GM21526 (cell line): ENCODE measurements around the gene PRKN.
"Not testable (repeated sequence)": the region's sequence is repeated elsewhere in the genome, so short reads cannot be mapped to it uniquely, and the experiment has no call there.

Experiments
- ATAC-seq: cut with Tn5 transposase; IDR thresholded peaks from one replicate; pipeline ENCODE4 v1.9.1; 2021; ENCODE audit warnings: moderate library complexity; ENCODE audit not compliant: unreplicated experiment, low FRiP score

Gene PRKN

GRCh38 chr6:161503570-161503969 lies 1224.0 kb downstream of the PRKN start:
- ATAC-seq: no peak

DNA sequence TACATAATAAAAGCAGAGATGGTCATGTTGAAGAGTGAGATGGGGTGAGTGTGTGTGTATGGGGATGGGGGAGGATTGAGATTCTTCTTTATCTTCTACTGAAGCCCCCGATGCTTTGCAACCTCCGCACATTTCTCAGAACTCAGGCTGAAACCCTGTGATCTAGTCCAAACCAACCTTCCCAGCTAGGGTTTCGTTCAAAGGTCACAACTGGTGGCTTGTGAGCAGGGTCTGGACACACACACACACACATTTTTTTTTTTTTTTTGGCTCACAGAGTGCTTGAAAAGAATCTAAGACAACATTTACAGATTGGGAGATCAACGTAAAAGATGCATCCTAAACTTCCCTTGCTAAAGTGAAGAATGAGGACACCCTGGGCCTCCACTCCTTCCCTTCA lies 1228.7 kb downstream of the PRKN start:
- no peak for ATAC-seq

DNA sequence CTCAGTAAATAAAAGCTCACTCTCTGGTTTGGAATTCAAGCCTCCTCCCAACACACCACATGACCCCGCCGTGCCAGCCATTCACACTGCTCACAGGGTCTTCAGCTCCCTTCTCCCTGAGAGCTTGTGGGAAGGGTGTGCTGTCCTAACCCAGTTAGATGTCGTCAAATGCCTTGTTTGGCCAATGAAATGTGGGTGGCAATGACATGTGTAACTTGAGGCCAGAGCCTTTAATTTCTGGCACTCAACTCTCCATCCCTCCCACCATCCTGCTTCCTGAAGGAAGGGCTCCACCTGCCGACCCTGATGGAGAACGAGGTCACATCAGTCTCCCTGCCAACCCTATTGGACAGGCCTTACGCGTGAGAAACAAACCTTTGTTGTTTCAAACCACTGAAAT lies 1229.2 kb downstream of the PRKN start:
- no peak for ATAC-seq

DNA sequence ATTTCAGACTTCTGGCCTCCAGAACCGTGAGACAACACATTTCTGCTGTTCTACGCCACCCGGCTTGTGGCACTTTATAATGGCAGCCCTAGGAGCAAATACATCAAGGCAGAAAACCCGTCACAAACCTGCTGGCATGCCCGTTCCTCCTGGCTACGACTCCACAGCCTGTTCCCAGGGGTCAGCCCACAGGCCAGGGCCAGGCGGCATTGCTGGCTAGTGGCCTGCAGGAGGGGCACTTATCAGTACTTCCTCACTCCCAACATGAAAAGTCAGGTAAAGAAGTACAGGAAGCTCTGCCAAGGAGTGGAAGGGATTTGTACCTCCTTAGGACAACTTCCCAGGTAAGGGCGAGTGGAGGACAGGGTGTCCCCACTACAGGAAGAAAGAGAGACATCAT lies 1230.6 kb downstream of the PRKN start:
- no peak for ATAC-seq

DNA sequence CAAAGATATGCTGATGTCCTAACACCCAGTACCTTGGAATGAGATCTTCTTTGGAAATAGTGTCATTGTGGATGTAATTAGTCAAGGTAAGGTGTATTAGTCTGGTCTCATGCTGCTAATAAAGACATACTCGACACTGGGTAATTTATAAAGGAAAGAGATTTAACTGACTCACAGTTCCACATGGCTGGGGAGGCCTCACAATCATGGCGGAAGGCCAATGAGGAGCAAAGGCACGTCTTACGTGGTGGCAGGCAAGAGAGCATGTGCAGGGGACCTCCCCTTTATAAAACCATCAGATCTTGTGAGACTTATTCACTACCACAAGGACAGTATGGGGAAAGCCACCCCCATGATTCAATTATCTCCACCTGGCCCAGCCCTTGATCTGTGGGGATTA lies 1231.3 kb downstream of the PRKN start:
- not testable (repeated sequence) for ATAC-seq

GRCh38 chr6:161494566-161494965 lies 1233.0 kb downstream of the PRKN start:
- no peak for ATAC-seq

GRCh38 chr6:161493576-161494118 lies 1233.9 kb downstream of the PRKN start:
- no peak for ATAC-seq

GRCh38 chr6:161489626-161490306 lies 1237.8 kb downstream of the PRKN start:
- ATAC-seq: no peak

GRCh38 chr6:161487694-161488093 lies 1239.9 kb downstream of the PRKN start:
- ATAC-seq: no peak

- no peak for ATAC-seq
Observed at GRCh38 chr6:161487217-161487531, 1240.4 kb downstream of the PRKN start.

DNA sequence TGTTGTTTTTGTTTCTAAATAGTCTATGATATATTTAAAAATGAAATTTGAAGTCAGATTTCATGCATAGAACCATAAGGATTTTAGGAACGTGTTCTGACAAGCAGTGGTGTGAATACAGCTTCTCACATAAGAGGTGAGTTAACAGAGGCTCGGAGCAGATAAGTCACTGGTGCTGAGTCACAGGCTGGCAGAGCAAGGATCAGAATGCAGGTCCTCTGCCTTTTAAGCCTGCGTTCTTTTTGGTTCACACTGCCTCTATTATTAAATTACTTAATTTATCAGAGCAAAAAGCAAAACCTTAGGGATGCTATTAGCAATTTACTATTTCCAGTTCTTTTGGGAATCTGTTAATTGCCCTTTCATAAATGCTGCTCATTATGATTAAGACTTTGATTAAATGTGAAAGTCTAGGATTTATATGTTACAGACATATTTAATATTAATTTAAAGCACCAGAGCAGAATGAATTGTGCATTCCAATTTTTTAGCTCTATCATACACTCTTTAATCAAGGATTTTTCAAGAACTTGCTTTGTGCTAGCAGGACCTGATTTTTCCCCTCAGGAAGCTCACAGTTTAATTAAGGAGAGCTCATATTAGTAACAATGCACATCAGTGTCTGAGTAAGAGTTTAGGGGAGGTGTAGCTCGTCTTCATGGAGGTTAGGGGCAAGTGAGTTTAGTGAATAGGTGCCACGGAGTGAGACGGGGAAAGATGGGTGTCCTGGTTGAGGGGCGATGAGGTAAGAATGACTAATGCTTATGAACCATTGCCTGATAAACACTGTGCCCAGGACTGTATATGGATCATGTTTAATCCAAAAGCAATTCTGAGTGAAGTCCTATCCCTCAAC lies 1241.0 kb downstream of the PRKN start:
- ATAC-seq: no peak

DNA sequence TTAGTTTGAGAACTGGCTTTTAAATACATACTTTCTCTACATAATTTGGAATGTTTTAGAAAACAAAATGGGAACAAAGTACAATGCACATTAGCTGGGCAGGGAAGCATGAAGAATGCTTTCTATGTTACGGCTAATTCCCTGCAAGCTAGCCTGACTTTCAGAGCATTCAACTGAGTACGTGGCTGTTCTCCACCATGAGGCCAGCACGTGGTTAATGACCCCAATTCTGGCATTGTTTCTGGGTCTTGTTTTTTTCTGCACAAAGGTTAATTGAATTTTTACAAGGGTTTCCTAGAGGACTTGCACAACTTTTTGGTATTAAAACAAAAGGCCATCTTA lies 1245.1 kb downstream of the PRKN start:
- no peak for ATAC-seq

DNA sequence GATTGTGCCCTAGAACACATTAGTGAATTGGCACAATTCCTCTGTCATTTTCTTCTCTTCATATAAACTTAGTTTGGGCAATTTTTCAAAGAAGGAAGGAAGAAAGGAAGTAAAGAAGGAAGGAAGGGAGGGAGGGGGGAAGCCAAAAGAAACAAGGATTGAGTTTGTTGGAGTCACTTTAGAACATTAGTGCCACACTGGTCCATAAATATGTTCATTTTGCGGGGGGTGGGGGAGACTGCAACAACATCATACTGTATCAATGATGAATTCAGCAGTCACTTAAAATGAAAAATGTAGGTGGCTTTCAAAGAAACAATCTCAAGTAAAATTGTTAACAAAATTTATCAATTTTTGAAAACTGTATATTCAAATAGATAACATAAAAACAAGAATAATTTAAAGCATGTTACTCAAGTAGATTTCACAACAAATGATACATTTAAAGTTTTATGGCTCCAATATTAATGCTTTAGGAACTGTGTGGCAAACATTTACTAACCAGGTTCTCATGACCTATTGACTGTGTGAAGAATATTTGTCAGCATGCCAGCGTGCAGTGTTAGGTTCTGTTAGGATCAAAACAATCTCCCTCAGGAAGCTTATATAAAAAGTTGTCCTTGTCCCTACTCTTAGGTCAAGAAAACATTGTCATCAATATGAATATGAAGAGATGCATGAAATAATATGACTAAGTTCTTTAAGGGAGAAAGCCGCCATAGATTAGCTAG lies 1245.6 kb downstream of the PRKN start:
- no peak for ATAC-seq

- no peak for ATAC-seq
Observed at GRCh38 chr6:161480421-161481155, 1247.0 kb downstream of the PRKN start.

- no peak for ATAC-seq
Observed at GRCh38 chr6:161479376-161479775, 1248.2 kb downstream of the PRKN start.

GRCh38 chr6:161477876-161478425 lies 1249.6 kb downstream of the PRKN start:
- ATAC-seq: no peak

- no peak for ATAC-seq
Observed at GRCh38 chr6:161476711-161477110, 1250.9 kb downstream of the PRKN start.

DNA sequence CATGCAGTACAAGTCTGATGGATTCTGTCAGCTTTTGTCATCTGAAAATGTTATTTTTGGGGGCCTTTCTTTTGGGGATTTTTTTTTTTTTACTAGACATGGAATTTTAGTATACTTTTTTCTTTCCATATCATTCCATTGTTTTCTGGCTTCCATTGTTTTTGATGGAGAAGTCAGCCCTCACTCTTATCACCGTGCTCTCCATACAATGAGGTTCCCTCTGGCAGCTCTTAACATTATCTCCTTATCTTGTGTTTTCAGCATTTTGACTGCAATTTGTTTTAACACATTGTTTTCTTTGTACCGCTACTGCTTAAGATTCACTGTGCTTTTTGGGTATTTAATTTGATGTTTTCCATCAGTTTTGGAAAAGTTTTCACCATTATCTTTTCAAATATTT lies 1262.2 kb downstream of the PRKN start:
- ATAC-seq: no peak

DNA sequence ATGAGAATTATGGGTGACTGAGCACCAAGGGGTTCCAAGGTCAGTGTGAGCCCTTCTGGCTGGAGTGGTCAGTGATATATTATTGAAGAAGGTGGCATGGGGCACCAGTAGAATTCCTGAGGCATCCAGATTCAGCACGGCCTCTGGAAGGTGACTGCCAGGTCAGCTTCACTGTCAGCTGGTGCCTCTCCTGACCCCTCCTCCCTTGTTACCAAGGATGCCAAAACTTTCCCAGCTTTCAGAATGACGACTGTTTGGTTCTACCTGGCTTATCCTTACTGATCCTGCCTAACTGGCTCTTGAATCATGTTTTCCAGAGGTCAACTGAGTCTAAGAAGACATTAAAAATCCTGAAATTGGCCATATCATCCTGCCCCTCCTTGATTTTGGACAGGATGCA lies 1264.5 kb downstream of the PRKN start:
- no peak for ATAC-seq

- no peak for ATAC-seq
Observed at GRCh38 chr6:161462148-161462547, 1265.4 kb downstream of the PRKN start.
